ENCODE data around the gene PLA1A. TPM values are rescaled to one million over a fixed set of nuclear protein-coding genes. Genes with fewer than 3 reads are reported as not detected.

PLA1A gene
- total RNA-seq, 1 donor: not detected

DNA sequence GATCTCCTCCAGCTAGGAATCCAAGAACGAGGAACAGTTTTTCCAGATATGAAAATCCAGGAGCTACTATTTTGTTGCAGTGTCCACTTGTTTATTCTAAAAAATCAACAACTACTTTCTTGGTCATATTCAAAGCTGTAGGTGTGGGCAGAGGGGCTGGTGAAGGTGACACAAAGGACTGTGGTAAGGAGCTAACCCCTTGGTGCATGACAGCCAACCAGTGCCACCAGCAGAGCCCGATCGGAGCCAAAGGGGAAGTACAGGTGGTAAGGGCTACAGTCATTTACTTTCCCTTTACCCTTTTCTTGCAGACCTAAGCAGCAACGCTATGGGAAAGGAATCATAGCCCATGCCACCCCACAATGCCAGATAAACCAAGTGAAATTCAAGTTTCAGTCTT lies 30.7 kb downstream of the PLA1A start:
- DNase-seq (ENCODE audit: low read depth): no peak
- TF ChIP-seq, protein P1, sequence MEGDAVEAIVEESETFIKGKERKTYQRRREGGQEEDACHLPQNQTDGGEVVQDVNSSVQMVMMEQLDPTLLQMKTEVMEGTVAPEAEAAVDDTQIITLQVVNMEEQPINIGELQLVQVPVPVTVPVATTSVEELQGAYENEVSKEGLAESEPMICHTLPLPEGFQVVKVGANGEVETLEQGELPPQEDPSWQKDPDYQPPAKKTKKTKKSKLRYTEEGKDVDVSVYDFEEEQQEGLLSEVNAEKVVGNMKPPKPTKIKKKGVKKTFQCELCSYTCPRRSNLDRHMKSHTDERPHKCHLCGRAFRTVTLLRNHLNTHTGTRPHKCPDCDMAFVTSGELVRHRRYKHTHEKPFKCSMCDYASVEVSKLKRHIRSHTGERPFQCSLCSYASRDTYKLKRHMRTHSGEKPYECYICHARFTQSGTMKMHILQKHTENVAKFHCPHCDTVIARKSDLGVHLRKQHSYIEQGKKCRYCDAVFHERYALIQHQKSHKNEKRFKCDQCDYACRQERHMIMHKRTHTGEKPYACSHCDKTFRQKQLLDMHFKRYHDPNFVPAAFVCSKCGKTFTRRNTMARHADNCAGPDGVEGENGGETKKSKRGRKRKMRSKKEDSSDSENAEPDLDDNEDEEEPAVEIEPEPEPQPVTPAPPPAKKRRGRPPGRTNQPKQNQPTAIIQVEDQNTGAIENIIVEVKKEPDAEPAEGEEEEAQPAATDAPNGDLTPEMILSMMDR (IDR thresholded peaks at IDR 0.05; ENCODE audit: insufficient read depth, low read depth, low read length): no peak
- H3K4me3 ChIP-seq (ENCODE audit: low read depth, low read length): no peak overlapping the region

DNA sequence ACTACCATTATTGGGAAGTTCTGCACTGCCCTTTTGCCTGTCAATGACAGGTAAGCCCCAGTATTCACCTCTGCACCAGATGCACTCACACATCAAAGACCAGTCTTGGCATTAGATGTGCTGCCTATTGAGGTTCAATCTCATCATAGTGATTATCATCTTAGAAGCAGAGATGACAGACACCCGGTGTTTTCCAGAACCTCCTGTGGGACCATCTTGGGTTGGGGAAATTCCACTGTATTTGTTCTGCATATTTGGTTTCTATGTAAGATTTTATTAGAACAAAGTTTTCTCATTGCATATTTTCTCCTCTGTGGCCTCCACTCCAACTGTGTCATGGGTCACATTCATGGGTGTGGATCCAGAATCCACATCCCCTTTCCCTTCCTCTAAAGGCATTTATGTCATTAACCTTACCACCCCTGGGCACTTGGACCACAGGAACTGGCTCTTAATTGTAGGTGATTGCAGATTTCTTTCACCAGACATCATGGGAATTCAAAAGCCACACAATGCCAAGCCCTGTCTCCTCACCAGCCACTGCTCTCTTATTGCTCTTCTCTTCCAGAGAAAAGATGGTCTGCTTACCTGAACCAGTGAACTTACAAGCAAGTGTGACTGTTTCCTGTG lies 31.2 kb downstream of the PLA1A start:
- peak; percentile 16 for DNase-seq (ENCODE audit: low read depth)
- TF ChIP-seq, protein P1 (IDR thresholded peaks at IDR 0.05; ENCODE audit: insufficient read depth, low read depth, low read length): no peak
- H3K4me3 ChIP-seq (ENCODE audit: low read depth, low read length): no peak overlapping the region

DNA sequence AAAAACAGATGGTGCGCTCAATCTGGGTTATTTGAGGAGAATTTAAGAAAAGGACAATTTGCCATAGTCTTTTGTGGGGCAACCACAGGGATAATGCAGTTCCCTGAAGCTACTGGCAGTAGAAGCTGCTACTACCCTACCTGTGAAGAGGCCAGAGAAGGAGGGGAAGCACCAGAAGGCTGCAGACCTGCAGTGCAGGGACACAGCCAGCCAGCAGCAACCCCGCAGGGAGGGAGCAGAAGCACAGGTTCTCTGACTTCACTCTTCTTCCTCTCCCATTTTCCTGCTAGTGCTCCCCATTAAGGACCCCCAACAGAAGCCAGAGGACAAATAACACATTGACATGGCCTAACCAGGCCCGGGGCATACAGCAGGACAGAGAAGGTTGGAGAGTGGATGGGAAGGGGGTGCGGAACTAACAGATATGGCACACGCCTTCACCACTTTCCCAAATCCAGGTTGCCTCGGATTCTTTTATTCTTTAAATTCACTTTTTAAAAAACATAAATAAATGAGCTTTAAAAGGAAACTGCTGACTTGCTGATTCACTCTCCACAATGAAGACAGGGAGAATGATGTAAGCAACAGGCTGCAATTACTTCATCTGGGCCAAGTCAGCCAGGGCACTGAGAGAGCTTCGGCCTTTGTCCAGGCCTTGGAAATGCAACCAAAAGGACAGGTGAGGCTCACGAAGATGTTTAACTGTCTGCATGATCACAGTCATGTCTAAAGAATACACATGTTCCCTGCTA lies 32.6 kb downstream of the PLA1A start:
- TF ChIP-seq, protein P1 (IDR thresholded peaks at IDR 0.05; ENCODE audit: insufficient read depth, low read depth, low read length): no peak
- no peak overlapping the region for H3K4me3 ChIP-seq (ENCODE audit: low read depth, low read length)
- DNase-seq (ENCODE audit: low read depth): peak; percentile 75

DNA sequence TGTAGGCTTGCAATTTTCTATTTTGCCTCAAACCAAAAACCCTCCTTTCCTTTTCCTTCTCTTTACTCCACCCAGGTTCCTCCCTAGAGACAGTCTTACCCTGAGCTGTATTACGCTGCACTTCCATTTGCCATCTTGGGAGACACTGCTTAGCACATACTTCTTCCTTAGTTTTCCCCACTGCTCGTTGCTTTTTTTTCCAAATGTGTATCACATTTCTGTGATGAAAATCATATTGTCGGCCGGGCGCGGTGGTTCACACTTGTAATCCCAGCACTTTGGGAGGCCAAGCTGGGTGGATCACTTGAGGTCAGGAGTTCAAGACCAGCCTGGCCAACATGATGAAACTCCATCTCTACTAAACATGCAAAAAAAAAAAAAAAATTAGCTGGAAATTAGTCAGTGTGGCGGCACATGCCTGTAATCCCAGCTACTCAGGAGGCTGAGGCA lies 33.2 kb downstream of the PLA1A start:
- peak; percentile 12 for DNase-seq (ENCODE audit: low read depth)
- TF ChIP-seq, protein P1 (IDR thresholded peaks at IDR 0.05; ENCODE audit: insufficient read depth, low read depth, low read length): no peak

DNA sequence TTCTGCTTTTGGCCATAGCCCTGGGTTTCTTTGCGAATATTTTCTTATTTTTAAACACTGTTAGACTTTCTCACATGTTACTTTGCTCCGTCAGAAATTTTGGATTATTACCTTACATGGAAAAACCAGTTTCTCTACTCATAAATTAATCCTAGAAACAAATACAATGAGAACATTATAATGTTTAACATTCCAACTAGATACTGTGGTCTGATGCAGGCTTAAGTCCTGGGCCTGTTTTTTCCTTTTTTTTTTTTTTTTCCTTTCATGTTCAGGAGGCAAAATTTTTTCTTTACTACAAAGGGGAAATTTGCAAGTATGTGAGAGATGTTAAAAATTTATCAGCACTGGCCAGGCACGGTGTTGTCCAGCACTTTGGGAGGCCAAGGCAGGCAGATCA lies 33.8 kb downstream of the PLA1A start:
- peak; percentile 18 for DNase-seq (ENCODE audit: low read depth)

More for the DNA sequence above, 33.2 kb downstream of the PLA1A start:
- H3K4me3 ChIP-seq (ENCODE audit: low read depth, low read length): no peak overlapping the region

DNA sequence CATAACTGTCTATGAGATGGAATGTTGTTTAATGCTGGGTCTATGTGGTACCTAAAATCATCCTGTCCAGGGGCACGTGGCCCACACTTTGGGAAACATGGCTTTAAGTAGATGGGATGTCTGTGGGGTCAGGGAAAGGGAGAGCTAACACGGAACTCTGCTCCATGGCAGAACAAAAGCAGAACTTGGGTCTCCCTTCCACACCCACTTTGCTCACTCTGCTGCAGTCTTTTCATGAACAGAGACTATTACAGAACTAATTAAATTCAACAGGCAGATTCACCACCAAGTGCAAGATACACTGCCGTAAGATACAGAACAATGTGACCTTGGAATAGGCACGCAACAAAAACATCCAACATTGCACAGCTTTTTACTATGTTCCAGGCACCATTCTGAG lies 34.5 kb downstream of the PLA1A start:
- TF ChIP-seq, protein P1 (IDR thresholded peaks at IDR 0.05; ENCODE audit: insufficient read depth, low read depth, low read length): no peak
- H3K4me3 ChIP-seq (ENCODE audit: low read depth, low read length): no peak overlapping the region

More for the DNA sequence above, 33.8 kb downstream of the PLA1A start:
- no peak overlapping the region for H3K4me3 ChIP-seq (ENCODE audit: low read depth, low read length)
- TF ChIP-seq, protein P1 (IDR thresholded peaks at IDR 0.05; ENCODE audit: insufficient read depth, low read depth, low read length): no peak

More for the DNA sequence above, 34.5 kb downstream of the PLA1A start:
- no peak for DNase-seq (ENCODE audit: low read depth)

Data from fibroblast of villous mesenchyme (primary cell).